HG02588 (cell line): ENCODE measurements around the gene PIK3CA.
A peak's percentile ranks its signal among the peaks of the same experiment; 100 is the strongest.
"Not testable (repeated sequence)": the region's sequence is repeated elsewhere in the genome, so short reads cannot be mapped to it uniquely, and the experiment has no call there.

Experiments
- ATAC-seq: cut with Tn5 transposase; IDR thresholded peaks from one replicate; pipeline ENCODE4 v1.9.1; 2021; ENCODE audit warnings: mild to moderate bottlenecking, moderate library complexity; ENCODE audit not compliant: unreplicated experiment

Gene PIK3CA

DNA sequence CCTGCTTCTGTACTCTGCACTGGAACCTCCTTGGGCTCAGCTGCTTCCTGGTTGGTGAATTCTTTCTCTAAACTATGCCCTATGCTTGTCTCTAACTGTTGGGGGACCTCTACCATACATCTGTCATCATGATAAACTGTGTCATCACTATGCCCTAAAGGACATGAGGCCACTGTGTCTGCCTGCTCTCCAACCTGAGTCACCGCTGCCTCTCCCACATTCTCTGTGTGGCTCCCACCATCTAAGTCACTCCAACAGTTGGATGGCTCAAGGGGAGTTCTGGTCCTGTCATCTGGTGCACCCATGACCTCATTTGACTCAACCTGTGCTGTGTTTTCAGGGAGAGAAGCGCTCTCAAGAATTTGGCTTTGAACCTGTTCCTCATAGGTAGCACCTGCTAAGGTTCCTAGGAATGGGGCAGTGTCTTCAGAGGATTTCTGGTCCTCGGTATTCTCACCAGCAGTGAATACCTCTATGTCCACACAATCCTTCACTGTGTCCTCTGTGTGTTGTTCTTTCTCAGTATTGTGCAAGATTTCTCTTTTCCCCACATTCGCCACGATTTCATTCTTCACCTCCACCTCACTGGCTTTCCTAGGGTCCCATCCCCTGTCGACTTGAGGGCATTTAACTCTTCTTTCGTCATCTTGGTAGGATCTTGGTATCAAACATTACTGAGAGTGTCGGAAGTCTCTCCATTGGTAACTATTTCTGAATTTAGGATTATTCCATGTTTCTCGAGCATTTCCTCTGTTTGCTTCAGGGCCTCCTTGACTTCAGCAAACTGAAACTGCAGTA, 112.0 kb downstream of the PIK3CA start:
- ATAC-seq = not testable (repeated sequence)

DNA sequence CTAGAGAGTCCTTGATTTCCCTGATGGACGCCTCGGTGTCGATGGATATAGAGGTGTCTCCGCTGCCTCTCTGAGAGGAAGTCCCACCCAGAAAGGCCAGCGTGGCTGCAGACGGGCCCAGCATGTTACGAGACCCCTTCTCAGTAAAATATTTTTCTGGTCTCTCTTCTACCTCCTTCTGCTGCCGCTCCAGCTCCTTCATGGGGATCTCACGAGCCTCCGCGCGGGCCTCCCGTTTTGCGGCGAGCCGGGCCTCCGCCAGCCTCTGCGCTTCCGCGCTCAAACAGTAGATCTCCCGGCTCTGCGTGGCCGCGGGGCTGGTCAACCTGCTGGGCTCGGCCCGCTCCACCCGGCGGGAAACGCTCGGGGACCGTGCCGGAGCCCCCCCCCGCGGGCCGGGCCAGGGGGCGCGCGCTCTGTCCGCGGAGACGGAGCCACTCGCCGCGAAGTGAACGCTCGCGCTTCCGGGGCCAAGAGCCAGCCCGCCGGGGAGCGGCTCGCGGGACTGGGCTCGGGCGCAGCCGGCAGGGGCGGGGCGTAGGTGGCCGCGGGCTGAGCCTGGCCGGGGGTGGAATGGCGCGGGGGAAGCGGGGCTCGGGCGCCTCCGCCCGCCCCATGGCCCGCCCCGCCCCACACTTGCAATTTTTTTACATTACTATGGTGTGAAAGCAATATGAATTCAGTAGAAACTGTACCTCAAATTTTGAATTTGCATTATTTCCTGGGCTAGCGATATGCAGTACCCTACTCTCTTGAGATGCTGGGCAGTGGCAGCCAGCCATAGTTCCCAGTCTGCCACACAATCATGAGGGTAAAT, 113.0 kb downstream of the PIK3CA start:
- ATAC-seq = peak; percentile 89

DNA sequence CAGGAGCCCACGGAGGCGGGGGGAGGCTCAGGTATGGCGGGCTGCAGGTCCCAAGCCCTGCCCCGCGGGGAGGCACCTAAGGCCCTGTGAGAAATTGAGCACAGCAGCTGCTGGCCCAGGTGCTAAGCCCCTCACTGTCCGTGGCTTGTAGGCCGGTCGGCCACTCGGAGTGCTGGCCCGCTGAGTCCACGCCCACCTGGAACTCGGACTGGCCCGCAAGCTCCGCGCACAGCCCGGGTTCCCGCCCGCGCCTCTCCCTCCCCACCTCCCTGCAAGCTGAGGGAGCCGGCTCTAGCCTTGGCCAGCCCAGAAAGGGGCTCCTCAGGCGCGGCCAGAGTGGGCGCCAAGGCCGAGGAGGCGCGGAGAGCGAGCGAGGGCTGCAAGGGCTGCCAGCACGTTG, 115.0 kb downstream of the PIK3CA start:
- no peak for ATAC-seq

GRCh38 chr3:179264449-179264848, 116.3 kb downstream of the PIK3CA start:
- ATAC-seq = no peak

- ATAC-seq = no peak
Observed at GRCh38 chr3:179265092-179265491, 116.9 kb downstream of the PIK3CA start.

DNA sequence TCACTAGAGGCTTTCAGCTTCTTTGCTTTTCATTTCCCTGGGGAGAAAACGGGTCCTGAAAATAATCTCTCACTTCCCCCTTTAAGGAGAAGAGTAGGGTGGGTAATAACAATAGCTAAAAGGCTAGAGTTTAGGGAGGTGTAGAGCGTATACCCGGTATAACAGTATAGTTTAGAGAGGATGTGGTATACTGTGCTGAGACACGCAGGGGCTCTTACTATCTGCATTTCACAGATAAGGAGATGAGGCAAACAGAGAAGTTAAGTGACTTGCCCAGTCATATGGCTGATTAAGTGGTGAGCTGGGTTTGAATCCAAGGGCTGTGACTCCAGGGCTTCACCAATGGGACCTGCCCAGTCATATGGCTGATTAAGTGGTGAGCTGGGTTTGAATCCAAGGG, 117.7 kb downstream of the PIK3CA start:
- ATAC-seq = no peak

DNA sequence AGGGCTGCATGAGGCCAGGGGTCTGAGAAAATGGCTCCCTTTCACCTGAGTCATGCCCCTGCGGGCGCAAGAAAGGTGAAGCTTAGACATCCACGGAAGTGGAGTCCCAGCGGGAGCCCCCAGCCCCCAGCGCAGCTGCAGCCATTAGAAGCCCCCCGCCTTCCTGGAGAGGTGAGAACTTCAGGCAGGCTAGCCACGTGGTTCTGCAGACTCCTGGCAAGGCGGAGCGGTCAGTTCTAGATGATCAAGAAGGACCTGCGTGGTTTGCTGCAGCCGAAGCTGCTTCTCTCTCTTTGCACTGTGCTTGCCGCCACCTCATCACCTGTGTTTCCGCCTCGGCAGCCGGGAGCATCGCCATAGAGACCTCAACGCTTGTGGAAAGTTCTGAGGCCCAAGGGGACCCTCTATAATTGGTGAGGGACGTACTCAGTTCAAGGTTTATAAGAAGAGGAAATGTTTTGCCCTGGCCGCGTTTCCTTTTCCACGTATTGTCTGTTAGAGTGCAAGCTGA, 118.6 kb downstream of the PIK3CA start:
- ATAC-seq = no peak

DNA sequence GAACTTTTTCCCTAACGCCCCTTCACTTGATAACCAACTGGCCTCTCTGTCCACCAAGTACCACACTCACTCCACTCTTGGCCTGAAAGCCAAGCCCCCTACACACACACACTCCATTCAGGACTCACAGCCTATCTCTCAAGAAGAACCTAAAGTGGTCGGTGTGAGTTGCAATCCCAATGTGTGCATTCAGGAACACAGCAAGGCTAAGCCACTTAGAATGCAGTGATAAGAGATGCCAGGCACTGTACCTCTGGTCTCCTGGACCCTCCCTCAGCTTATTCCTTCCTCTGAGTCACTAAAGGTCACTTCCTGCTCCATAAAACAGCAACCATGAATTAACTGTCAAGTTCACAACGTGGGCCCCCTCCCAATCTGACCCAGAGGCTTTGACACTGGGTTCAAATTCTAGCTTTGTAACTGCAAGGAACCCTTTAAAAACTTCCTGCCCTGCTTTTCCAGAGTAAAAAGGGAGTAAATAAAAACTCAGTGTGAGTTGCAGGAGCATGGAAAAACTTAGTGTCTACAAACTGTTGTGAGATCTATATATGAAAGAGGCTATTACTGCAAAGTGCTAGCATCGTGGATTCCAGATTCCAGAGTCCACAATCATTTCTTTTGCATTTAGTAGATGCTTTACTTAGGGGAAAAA, 120.4 kb downstream of the PIK3CA start:
- ATAC-seq = no peak

GRCh38 chr3:179269152-179269707, 121.1 kb downstream of the PIK3CA start:
- no peak for ATAC-seq

GRCh38 chr3:179272385-179272784, 124.2 kb downstream of the PIK3CA start:
- ATAC-seq = no peak

GRCh38 chr3:179274434-179274833, 126.3 kb downstream of the PIK3CA start:
- ATAC-seq = not testable (repeated sequence)

GRCh38 chr3:179276001-179276400, 127.8 kb downstream of the PIK3CA start:
- no peak for ATAC-seq

DNA sequence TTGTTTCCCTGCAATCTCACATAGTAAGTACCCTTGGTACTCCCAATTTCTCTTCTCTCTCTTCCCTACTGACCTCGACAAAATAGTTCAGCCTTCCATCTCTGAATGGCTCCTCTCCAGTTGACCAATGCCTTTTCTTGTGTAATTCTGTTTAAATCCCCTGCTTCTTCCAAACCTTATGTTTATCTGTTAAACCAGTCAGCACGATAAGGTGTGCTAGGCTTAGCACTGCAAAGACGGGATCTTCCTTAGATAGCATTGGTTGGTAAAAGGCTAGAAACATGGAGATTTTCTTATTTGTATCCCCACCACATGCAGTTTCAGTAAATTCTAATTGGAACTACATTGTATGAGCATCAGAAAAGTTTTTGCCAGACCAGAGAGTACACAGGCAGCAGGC, 128.6 kb downstream of the PIK3CA start:
- ATAC-seq = no peak

DNA sequence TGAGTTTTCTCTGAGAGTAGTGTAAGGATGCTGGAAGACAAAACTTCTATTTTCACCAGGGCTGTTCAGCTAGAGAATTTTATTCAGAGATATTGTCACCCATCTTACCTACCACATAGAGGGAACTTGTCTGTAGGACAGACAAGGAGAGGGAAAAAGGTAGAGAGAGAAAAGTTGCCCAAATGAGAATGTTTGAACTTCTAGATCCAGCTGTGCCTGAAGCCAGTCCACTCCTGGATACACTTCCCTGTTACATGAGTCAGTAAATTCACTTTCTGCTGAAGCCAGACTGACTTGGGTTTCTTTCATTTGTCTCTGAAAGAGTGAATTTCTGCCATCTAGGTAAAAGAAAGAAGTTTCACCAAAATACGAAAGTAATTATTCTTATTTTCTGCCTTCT, 130.0 kb downstream of the PIK3CA start:
- no peak for ATAC-seq

DNA sequence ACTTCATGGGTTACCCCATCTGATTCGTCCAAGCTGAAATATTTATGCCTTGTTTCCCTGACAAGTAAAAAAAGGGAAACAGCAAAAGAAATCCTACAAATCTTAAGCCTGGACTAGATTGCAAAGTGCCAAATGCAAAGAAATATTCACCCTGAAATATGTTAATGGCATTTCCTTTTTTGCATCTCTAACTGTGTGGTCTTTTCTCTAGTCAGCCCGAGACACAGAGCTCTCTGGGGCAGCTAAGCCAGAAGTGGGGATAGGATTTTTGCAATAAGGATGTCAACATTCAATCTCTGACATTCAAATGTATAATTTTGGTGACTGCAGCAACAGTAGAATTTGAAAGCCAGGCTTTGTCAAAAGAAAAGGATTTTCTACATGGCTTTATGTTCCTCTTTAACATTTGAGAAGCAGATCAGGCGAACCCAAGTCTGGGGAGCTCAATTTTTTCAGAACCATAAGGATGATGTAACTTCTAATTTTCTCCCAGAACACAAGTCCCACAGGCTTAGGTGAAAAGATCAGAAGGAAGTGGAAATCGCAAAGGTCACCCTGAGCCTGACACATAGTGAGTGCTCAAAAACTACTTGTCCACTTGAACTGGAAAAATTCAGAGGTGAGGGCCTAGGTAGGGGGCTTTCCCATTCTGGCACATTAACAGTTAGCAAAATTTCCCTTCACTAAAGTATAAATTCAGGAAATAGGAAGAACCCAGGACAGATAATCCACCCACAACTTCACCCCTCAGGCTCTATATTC, 131.0 kb downstream of the PIK3CA start:
- no peak for ATAC-seq

- no peak for ATAC-seq
Observed at GRCh38 chr3:179279837-179280236, 131.7 kb downstream of the PIK3CA start.

DNA sequence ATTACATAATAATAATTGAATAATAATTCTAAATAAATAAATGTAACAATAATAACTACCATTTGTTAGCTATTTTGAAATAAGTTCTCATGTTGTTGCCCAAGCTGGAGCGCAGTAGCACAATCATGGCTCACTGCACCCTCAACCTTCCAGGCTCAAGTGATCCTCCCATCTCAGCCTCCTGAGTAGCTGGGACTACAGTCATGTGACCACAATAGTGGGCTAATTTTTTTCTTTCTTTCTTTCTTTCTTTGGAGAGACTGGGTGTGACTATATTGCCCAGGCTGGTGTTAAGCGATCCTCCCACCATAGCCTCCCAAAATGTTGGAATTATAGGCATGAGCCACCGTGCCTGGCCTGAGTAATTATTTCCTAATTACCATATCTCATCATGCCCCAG, 133.7 kb downstream of the PIK3CA start:
- ATAC-seq = no peak

DNA sequence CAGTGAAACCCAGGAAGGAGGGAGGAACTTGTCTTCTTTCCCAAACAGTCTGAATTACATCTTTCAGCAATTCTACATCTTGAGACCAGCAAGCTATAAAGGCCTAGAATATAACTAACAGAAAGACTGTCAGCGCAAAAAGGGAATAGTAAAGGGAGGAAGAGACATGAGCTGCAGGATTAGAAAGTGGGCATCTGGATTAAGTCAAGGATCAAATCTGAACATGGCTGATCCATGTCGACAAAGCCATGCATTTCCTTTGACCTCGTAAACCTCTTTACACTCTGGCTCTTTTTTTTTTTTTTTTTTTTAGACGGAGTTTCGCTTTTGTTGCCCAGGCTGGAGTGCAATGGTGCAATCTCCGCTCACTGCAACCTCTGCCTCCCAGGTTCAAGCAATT, 138.2 kb downstream of the PIK3CA start:
- ATAC-seq = no peak

GRCh38 chr3:179288845-179289244, 140.7 kb downstream of the PIK3CA start:
- ATAC-seq = no peak

- no peak for ATAC-seq
Observed at GRCh38 chr3:179289295-179289694, 141.1 kb downstream of the PIK3CA start.
